Osteoblast (primary cell): Measurements from ENCODE around the gene MRPS22. TPM values are rescaled to one million over a fixed set of nuclear protein-coding genes. Genes with fewer than 3 reads are reported as not detected.

Experiments used
- DNase-seq: peaks from one replicate; pipeline ENCODE4 v3.0.0; 2011; ENCODE audit warnings: low spot score, mixed read lengths; ENCODE audit not compliant: insufficient read length; ENCODE audit errors: missing footprints
- H2AFZ ChIP-seq: 2 replicates; pipeline ENCODE4 v1.6.0; 2011; ENCODE audit warnings: mild to moderate bottlenecking, low read length
- H3K27ac ChIP-seq: 2 replicates; pipeline ENCODE4 v1.5.1; 2011; ENCODE audit warnings: mild to moderate bottlenecking, low read depth, low read length, moderate library complexity
- H3K27me3 ChIP-seq: 2 replicates; pipeline ENCODE4 v1.6.0; 2012; ENCODE audit warnings: mild to moderate bottlenecking, control low read depth, inconsistent platforms, low read length, moderate library complexity; ENCODE audit not compliant: insufficient read depth
- H3K36me3 ChIP-seq: 2 replicates; pipeline ENCODE4 v1.5.1; 2011; ENCODE audit warnings: mild to moderate bottlenecking, low read length, control low read depth, moderate library complexity; ENCODE audit not compliant: insufficient read depth
- H3K4me1 ChIP-seq: 2 replicates; pipeline ENCODE4 v1.5.1; 2011; ENCODE audit warnings: mild to moderate bottlenecking, low read length, control low read depth, moderate library complexity; ENCODE audit not compliant: insufficient read depth
- H3K4me2 ChIP-seq: 2 replicates; pipeline ENCODE4 v1.6.0; 2011; ENCODE audit warnings: mild to moderate bottlenecking, low read length; ENCODE audit not compliant: insufficient read depth
- H3K4me3 ChIP-seq: fragments of 200-600 bp; sonication (generic); 3 replicates; pipeline ENCODE4 v1.5.1; 2012; ENCODE audit warnings: mild to moderate bottlenecking, low read length, inconsistent platforms; ENCODE audit not compliant: insufficient read depth
- H3K79me2 ChIP-seq: 2 replicates; pipeline ENCODE4 v1.6.0; 2012; ENCODE audit warnings: mild to moderate bottlenecking, low read length, control low read depth, inconsistent platforms; ENCODE audit not compliant: insufficient read depth
- H3K9me3 ChIP-seq: 2 replicates; pipeline ENCODE4 v1.5.1; 2011; ENCODE audit warnings: low read depth, low read length, control low read depth
- H4K20me1 ChIP-seq: 2 replicates; pipeline ENCODE4 v1.6.0; 2012; ENCODE audit warnings: mild to moderate bottlenecking, low read length, control low read depth; ENCODE audit not compliant: insufficient read depth
- total RNA-seq: library from RNA; depleted of rRNA; stranded (reverse); fragments of >200 nt; gene quantifications from 2 replicates; pipeline ENCODE4 v1.2.3, GENCODE V29; 2012
- TF ChIP-seq, protein P1 (sequence below): IDR thresholded peaks from 2 replicates; pipeline ENCODE4 v1.5.1; 2011; ENCODE audit warnings: mild to moderate bottlenecking, low read depth, low read length, moderate library complexity; ENCODE audit errors: extremely low read depth

MRPS22 gene
- total RNA-seq: 65.1 and 68.1 TPM in 2 replicates

DNA sequence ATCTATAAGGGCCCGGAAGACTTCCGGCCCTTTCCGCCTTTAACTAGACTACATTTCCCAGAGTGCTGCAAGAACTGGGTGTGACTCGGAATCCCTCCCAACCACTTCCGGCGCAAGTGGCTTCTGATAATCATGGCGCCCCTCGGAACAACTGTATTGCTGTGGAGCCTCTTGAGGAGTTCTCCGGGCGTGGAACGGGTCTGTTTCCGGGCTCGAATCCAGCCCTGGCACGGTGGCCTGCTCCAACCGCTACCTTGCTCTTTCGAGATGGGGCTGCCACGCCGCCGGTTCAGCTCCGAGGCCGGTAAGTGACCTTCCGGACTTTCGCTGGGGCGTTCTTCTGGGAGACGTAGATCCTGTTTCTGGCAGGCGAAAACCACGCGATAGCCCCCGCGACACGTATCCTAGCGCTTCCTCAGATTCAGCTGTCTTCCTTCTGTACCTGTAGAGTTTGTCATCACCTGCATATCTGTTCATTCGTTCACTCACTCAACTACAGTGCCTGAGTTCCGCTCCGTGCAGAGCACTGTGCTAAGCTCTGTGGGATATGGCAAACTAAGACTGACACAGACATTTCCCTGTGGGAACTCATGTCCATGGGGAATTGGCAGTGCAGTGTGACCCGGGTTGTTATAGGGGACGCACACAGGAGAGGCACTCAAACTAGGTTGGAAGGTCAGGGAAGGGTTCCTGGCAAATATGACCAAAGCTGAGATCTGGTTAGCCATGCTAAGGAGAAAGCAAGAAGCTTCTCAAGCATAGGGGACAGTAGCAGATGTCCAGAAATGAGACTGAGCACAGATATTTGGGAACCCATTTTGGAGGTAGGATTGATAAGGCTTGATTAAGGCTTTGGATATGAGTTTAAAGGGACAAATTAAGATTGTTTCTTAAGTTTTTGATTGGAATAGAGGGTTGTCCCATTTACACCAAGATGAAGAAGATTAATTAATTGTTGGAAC, at the start of gene MRPS22:
Gene MRPS22, plus strand, starts transcription at position 126 of the 962 bp plus-strand sequence. Its CDS starts 7 bp downstream, at position 133.
- H3K36me3 ChIP-seq: peaks cover 15% of the 10 kb centered on the region
- peak within 1 kb of the TSS; percentile 90 for H3K27ac ChIP-seq
- TF ChIP-seq, protein P1, sequence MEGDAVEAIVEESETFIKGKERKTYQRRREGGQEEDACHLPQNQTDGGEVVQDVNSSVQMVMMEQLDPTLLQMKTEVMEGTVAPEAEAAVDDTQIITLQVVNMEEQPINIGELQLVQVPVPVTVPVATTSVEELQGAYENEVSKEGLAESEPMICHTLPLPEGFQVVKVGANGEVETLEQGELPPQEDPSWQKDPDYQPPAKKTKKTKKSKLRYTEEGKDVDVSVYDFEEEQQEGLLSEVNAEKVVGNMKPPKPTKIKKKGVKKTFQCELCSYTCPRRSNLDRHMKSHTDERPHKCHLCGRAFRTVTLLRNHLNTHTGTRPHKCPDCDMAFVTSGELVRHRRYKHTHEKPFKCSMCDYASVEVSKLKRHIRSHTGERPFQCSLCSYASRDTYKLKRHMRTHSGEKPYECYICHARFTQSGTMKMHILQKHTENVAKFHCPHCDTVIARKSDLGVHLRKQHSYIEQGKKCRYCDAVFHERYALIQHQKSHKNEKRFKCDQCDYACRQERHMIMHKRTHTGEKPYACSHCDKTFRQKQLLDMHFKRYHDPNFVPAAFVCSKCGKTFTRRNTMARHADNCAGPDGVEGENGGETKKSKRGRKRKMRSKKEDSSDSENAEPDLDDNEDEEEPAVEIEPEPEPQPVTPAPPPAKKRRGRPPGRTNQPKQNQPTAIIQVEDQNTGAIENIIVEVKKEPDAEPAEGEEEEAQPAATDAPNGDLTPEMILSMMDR: no peak
- H3K9me3 ChIP-seq: no peaks in the 10 kb centered on the region
- peaks cover 22% of the 10 kb centered on the region for H3K4me1 ChIP-seq
- H4K20me1 ChIP-seq: peaks cover 7% of the 10 kb centered on the region
- H3K4me2 ChIP-seq: peak within 1 kb of the TSS; percentile 99
- peak within 1 kb of the TSS; percentile 99 for H2AFZ ChIP-seq
- H3K79me2 ChIP-seq: peaks cover 44% of the 10 kb centered on the region
- no peaks in the 10 kb centered on the region for H3K27me3 ChIP-seq
- peak within 1 kb of the TSS; percentile 96 for H3K4me3 ChIP-seq
- DNase-seq: no peak

DNA sequence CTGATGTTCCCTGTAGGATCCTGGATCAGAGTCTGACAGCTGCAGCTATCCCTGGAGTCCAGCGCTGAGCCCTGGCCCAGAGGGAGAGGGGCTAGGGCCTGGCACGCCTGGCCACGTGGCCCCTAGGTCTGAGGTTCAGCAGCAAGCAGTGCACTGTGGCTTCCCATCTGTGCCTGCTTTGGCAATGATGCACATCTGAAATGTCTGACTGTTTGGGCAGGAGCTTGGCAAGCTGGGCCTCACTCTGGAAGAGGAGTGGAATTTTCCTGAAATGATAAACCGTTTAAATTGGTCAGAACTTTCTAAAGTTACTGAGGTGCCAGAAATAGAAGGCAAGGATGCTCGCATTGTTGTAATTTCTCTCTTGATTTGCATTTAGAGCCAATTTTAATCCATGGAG, 48.8 kb upstream of the MRPS22 start:
- Histone ChIP-seq H3K79me2 (no peaks in the 10 kb centered on the region), H3K27ac (no peak overlapping the region), H3K4me2 (no peak overlapping the region), H3K9me3 (no peaks in the 10 kb centered on the region), H3K4me3 (no peak overlapping the region), H3K27me3 (no peaks in the 10 kb centered on the region), H3K4me1 (peaks cover 21% of the 10 kb centered on the region), H3K36me3 (no peaks in the 10 kb centered on the region), H4K20me1 (no peaks in the 10 kb centered on the region), H2AFZ (peak overlapping the region; percentile 23)
- DNase-seq: no peak
- TF ChIP-seq, protein P1: no peak

DNA sequence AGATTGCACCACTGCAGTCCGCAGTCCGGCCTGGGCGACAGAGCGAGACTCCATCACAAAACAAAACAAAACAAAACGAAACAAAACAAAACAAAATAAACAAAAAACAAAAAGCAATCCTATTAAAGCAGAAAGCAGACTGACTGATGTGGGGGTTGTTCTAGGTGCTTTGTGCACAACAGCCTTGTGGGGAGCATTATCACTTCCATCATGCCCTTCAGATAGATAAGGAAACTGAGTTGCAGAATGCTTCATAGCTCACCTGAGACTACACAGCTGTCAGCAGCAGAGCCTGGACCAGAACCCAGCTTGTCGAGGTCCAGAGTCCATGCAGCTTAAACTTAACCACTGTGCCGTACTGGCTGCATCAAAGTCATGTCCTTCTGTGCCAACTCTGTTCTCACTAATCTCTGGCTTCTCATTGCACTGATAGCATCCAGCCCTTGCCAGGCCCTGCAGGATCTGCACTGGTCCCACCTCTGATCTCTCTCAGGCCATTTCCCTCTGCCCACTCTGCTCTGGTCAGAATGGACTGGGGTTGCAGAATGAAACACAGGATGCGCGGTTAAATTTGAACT, 47.6 kb upstream of the MRPS22 start:
- Histone ChIP-seq H3K4me3 (no peak overlapping the region), H3K4me1 (peaks cover 33% of the 10 kb centered on the region)

More for the DNA sequence above, 47.6 kb upstream of the MRPS22 start:
- Histone ChIP-seq H4K20me1 (no peaks in the 10 kb centered on the region), H3K27me3 (no peaks in the 10 kb centered on the region), H3K27ac (no peak overlapping the region), H3K79me2 (no peaks in the 10 kb centered on the region), H3K9me3 (no peaks in the 10 kb centered on the region), H3K36me3 (no peaks in the 10 kb centered on the region), H3K4me2 (no peak overlapping the region), H2AFZ (no peak overlapping the region)
- TF ChIP-seq, protein P1: no peak
- no peak for DNase-seq
